Transverse colon (tissue), 3 donors: ENCODE results near the gene APBB2.

Experiments
- CTCF ChIP-seq, 5 experiments: fragments of 200-600 bp in 3 of 5; fragments of 450-650 bp in 2 of 5; sonication (generic) in 3 of 5; IDR thresholded peaks; 1 replicate in 2 of 5; 2 replicates in 3 of 5; pipeline ENCODE4 v1.5.1; 2016 to 2017; ENCODE audit warnings: antibody characterized with exemption in 5 of 5, inconsistent platforms in 3 of 5, mild to moderate bottlenecking in 2 of 5, moderate library complexity in 1 of 5
- POLR2A ChIP-seq: fragments of 450-650 bp; IDR thresholded peaks from one replicate; pipeline ENCODE4 v1.6.1; 2016; ENCODE audit warnings: antibody characterized with exemption, mild to moderate bottlenecking, moderate library complexity

GRCh38 chr4:41236032-41236431 lies 21.7 kb upstream of the APBB2 start:
- TF ChIP-seq POLR2A (no peak), CTCF (IDR thresholded peaks at IDR 0.05) (no peak)
